ENCODE data around the gene TMED3.

TMED3 gene

DNA sequence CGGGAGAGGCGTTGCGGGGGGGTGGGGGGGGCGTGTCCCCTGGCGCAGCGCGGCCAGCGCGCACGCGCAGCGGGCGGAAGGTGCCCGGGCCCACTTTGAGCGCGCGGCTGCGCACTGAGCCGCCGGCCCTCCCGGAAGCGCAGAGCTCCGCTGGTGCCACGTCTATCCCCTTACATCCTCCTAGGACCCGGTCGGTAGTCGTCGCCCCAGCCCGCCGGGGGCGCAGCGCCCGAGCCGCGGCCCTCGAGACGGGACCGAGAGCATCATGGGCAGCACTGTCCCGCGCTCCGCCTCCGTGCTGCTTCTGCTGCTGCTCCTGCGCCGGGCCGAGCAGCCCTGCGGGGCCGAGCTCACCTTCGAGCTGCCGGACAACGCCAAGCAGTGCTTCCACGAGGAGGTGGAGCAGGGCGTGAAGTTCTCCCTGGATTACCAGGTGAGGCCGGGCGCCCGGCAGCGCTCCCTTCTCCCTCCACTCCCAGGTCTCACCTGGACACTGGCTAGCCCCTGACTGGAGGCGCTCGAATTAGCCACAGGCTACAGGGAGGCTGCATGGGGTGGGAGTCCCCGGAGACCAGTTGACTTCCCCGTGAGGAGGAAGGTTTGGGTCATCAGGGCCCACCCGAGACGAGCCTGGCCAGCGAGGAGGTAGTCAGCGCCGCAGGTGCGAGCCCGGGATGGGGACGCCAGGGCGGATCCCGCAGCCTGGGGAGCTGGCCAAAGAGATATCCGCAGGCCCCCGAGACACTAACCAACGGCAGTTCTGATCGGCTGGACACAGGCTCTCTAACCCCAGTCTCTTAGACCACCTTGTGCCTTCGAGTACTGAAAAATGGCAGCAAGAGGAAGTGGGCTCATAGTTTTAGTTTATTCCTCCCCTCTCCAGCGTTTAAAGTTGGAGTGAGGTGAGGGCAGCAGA, at the start of gene TMED3:
Gene TMED3 (plus strand): TSS at position 128 of the 916 bp plus-strand sequence. CDS start 138 bp downstream, at position 266.
- peak; percentile 89 for DNase-seq (ENCODE audit: low spot score)

DNA sequence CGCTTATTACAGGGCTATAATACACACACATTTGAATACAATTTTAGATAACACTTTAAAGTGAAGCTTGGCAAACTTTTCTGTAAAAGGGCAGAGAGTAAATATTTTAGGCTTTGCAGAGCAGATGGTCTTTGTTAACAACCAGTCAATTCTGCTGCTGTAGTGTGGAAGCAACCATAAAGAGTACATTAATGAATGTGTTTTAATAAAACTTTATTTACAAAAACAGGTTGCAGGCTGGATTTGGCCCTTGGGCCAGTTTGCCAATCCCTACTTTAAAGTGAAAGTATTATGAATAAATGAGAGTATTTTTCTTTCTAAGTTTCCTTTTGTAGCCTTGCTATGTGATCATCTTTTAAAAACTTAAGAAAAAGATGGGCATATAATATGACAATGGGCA, 49.1 kb upstream of the TMED3 start:
- no peak for DNase-seq (ENCODE audit: low spot score)

DNA sequence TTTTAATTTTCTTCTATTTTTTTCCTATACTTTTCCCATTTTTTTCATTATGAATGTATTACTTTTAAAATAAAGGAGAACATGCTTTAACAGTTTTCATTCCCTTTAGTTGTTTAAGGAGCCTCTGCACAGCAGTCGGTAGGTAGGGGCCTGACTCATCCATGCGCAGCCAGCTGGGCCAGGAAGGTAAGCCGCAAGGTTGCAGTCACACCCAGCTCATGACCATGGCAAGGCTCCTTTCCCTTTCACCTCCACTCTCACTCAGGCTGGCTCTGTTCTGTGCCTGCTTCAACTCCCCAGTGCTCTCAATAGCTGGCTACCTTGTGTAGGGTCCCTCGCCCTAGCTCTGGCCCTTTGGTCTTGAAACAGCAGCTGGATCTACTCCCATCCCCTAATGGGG, 45.7 kb upstream of the TMED3 start:
- DNase-seq (ENCODE audit: low spot score): no peak

DNA sequence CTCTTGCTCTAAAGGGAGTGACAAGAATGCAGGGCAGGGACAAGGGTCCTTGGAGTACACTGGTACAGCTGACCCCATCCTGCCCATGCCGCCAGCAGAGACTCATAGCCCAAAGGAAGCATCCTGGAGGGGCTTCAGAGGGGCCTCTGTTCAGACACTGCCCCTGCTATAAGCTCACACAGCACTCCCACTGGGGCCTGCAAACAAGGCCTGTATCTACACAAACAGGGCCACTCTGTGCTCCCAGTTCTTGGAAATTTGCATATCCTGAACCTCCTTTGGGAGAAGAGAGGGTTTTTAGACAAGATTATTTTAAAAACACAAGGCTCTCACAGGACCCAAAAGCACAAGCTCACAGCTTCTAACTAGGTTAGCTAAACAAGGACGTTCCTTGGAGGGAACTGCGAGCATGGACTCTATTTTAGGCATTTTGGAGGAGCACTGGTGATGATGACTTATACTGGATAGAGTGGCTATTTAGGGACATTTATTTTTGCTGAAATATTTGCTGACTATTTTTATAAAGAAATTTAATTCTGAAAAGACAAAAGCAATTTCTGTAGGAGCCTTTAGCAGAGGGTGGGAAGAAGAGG, 44.8 kb upstream of the TMED3 start:
- DNase-seq (ENCODE audit: low spot score): no peak

DNA sequence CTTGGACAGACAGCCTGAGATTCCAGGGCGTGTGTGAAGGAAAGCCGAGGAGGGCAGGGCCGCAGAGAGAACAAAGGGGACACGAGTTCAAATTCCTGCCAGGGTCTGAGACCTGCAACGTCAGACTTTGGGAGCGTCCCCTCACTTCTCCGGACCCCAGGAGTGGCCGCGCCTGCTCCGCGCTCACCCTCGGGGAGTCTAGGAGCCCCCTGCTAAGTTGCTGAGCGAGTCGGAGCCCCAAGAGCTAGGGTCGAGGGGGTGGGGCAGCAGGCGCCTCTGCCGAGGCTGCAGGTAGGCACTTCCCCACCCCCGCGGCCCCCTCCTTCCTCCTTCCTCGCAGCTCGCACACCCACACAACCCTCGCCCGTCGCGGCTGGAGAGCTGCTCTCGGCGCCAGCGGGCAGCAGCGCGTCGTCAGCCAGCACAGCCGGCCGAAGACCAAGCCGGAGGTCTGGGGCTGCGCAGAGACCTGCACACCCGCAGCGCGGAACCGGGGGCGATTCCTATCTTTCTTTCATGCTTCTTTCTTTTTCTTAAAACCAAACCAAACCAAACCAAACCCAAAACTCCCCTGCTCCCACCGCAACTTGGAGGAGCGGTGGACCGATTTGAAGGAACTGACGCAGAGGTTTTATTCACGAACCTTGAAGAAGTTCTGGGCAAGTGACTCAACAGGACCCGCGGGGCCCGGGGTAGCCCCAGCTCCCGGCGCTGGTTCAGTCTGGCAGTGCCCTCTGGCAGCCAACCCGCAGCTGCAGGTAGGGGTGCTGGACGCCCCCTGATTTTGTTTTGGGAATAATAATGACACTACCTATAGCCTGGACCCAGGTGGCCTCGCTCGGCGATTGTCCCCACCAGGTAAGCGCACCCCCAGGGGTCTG, 28.3 kb upstream of the TMED3 start, which contains the start of gene ANKRD34C:
Gene ANKRD34C (plus strand): TSS at position 352 of the 881 bp plus-strand sequence. CDS start 10,563 bp downstream, outside the sequence.
- DNase-seq (ENCODE audit: low spot score): no peak

DNA sequence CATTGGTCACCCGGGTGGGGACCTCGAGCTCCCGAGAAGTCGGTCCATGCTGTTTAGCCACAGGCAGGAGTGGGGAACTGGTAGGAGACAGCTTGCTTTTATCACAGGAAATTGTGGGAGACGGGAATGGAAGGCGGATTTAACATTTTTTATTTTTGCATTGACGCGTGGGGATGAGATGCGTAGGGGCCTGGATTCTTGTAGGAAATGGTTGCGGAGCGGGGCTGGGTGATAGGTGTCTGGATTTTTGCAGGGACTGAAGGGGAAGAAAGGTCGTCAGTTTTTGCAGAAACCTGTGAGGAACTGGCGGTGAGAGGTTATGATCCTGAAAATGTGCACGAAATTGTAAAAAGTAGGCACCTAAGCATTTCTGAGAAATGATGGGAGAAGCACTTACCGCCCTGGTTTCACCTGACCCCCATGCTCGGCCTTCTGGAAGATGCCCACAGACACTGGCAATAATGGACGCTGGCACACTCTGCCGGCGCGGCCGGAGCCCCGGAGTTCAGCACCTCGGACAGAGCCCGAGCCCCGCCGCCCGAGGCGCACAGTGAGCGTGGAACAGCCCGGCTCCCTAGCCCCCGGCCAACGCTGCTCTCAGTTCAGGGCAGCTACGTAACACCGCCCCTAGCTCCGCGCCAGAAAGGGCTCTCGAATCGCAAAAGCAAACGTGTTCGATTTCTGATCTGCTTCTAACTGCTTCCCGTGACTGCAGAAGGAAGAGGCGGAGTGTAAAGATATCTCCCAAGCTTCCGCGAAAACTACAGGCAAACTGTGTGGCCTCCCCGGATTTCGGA, 27.5 kb upstream of the TMED3 start:
- DNase-seq (ENCODE audit: low spot score): peak; percentile 6

DNA sequence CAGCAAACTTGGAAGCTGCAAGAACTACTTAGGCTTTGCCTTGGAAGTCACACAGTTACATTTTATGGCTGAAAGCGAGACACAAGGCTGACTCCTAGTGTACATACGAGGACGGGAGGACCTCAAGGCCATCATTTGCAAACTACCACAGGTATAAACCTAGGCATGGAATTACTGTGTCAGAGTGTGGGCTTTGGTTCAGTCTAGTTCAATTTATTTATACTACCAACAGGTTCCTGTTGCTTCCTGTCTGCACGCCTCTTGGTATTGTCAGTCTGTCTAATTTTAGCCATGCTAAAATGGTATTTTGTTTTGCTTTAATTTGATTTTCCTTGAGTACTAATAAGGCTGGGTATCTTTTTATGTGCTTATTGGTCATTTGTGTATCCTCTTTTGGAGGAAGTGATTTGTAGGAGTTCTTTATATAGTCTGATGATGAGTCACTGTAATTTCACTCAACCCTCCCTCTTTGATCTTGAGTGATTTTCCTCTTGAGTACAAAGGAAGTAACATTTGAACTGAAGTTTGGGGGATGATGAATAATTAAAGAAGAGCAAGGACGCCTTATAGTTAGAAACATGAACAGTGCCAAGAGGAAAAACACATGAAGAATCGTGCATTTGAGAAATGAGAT, 20.2 kb upstream of the TMED3 start:
- no peak for DNase-seq (ENCODE audit: low spot score)

DNA sequence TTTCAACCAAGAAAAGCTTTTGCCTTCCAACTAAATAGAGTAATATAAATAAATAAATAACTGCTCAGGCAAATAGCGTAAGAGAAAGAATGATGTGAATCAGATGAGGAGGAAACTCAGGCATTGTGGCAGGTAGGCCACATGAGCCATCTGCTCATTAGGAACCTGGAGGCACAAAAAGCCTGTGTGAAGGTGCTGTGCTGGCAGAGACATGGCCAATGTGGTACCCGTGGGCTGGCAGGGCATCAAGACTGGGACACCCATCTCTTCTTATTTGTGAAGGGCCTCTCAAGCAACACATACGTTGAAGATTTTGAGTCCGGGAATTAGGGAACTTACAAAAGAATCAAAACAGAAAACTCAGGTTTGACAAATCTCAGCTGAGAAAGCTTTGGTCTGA, 18.9 kb upstream of the TMED3 start:
- no peak for DNase-seq (ENCODE audit: low spot score)

DNA sequence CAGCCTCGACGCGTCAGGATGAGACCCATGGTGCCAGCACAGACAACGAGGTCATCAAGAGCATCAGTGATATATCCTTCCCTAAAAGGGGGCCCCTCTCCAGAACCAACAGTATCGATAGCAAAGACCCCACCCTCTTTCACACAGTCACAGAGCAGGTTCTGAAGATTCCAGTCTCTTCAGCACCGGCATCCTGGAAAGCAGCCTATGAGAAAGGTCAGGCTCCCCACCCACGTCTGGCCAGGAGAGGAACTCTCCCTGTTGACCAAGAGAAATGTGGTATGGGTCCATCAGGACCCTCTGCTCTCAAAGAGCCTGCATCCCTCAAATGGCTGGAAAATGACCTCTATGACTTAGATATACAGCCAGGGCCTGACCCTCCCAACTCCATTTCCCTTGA, 16.8 kb upstream of the TMED3 start:
- DNase-seq (ENCODE audit: low spot score): no peak

DNA sequence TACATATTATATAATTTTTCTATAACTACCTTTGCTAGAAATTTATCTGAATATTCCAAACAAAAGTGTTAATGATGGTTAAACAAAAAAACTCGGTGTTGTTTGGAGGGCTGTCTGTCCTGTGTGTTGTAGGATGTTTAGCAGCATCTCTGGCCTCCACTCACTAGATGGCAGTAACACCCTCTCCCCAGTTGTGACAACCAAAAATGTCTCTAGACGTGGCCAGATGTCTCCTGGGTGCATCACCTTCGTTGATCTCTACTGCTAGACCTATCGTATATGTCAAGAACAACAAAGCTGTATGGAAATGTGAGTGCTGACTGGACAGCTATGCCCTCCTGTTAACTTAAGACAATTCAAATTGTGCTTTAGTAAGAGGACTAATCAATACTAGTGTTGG, 14.3 kb upstream of the TMED3 start:
- DNase-seq (ENCODE audit: low spot score): no peak

DNA sequence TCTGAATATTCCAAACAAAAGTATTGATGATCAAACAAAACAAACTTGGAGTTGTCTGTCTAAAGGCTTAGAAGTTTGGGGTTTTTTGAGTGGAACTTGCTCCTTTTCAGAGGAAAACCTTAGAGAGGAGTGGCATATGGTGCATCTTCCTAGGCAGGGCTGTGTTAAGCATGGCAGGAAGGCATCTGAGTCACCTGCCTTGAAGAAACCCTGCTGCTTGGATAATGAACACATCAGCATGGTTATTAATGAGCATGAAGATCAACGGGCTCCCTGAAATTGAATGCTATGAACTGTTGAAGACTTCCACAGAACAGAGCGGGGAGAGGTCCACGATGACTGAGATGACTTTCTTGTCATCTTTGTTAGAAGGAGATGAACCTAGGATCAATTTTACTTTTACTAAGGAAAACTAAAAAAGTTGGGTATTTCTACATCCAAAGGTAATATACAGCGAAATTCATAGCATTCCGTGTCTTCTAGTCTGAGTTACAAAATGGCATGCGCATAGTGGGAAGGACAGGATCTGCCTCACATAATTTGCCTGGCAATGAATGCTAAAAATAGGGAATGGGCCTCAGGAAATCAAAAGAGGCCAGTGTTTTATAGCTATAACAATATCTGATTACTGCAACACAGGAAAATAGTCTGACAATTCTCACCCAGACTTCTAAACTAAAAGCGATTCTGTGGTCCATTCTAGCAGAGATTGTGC, 11.6 kb upstream of the TMED3 start:
- DNase-seq (ENCODE audit: low spot score): no peak

DNA sequence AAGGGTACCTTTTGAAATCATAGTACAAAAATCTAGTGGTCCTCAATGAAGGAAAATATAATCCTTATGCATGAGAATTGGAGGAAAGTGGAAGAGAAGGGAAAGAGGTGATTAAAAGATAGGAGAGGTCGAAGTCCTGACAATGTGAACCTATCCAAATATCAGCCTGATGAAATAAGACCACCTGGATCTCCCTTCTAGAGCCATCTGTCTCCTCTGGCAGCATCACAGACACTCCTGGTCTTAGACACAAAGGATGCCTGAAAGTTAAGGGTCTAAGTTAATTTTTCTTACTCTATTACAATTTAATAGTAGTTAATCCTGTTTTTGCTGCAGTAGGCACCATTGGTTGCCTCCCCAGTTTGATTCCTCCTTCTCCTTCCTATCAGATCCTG, 11.1 kb upstream of the TMED3 start:
- no peak for DNase-seq (ENCODE audit: low spot score)

DNA sequence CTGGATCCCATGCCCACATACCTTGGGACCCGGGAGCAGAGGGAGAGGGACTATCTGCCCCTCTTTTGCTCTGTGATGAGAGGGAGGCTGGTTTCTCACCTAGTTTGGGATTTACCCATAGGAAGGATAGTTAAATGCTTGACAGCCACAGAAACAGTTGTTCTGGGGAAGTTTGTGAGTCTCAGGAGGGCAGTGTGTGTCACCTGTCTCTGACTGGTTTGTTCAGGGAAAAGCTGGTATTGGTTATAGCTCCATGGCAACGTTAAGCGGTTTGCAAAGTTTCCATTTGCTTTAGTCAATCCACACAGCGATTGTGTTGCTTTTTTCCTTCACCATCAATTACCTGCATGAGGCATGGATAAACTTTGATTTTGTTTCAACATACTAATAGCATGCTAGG, 3.7 kb upstream of the TMED3 start:
- DNase-seq (ENCODE audit: low spot score): no peak

DNA sequence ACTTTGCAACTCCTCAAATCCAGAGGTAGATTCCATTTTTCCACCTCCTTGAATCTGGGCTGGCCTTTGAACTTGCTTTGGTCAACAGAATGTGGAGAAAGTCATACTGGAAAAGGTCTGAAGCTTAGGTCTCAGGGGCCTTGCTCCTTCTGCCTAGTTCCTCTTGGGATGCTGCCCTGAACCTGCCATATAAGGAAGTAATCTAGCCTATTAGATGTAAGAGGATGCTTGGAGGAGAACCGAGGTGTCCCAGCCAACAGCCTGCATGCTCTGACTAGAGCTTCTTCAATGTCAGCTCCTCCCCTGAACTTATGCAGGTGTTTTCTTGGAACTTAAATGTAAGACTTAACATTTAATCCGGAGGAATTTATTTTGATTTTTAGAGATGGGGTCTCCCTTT, 2.0 kb upstream of the TMED3 start:
- DNase-seq (ENCODE audit: low spot score): no peak

DNA sequence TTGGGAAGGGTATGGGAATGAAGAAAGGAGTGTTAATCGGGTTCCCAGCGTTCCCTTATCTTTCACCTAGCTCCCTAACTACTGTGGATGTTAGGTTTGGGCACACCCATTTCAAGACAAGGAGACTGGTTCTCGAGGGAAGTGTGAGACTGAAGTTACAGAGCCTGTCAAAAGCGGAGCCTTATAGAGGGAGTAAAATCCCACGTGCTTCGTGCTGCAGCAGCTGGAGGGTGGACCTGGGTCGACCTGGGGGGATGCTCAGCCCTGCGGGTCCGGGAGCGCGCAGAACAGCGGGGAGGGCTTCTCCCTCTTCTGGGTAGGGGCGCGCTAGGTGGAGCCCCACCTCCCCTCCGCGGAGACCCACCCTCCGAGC, 314 bp upstream of the TMED3 start:
- peak; percentile 19 for DNase-seq (ENCODE audit: low spot score)

DNA sequence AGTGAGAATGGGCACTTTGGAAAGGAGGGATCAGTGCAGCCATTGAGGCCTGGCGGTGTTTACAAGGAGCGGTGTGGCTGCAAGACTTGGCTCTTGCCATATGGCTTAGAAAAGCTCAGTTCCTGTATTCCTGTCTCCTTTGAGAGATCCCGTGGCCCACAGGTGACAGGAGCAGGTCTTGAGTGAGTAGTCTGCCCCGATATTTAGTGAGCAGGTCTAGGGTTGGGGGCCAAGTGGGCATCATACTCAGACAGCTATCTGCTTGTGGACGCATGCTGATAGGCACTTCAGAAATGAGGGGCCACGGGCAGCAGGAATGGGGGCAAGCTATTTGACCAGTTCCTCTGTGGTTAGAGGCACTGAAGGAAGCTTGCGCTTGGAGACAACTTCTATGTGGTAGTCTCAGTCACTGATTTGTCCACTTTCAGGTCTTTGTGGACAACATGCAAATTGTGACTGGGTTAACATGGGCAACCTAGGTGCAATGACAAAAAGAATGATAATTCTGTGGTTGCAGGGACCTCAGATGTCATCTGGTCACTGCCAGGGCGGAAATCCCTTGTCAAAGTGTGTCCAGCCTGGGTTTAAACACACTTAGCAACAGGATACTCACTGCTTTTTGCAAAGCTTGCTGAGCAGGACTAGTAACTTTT, 1.1 kb downstream of the TMED3 start:
- DNase-seq (ENCODE audit: low spot score): no peak

DNA sequence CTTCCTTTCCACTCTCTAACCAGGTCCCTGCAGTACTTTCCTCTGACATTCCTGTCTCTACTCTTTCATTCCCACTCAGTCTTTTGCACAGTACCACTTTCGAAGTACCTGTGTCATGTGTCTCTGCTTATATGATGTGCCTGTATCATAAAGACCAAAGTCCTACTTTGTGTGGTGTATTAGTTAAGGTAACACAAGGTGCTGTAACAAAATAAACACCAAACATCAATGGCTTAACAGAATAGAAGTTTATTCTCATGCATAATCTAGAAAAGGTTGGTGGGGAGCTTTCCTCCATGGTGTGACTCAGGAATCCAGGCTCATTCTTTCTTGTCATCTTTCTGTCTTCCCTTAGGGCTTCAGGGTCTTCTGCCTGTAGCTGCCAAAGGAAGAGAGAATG, 3.3 kb downstream of the TMED3 start:
- no peak for DNase-seq (ENCODE audit: low spot score)

DNA sequence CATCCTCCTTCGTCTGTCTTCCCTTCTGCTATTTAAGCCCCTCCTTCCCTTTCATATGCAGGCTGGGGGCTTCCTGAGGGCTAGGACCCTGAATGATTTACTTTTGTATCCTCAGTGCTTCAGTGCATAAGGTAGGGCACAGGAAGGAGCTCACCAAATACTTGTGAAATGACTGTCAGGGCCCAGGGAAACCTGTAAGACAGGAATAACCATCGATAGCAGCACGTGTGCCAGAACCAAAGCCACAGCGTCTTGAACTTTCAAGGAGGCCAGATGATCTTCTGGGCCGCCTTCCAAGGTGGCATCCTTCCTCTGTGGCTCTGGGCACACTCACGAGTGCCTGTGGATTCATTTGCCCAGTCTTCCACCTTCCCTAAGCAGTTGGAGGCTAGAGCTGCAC, 3.9 kb downstream of the TMED3 start:
- no peak for DNase-seq (ENCODE audit: low spot score)

DNA sequence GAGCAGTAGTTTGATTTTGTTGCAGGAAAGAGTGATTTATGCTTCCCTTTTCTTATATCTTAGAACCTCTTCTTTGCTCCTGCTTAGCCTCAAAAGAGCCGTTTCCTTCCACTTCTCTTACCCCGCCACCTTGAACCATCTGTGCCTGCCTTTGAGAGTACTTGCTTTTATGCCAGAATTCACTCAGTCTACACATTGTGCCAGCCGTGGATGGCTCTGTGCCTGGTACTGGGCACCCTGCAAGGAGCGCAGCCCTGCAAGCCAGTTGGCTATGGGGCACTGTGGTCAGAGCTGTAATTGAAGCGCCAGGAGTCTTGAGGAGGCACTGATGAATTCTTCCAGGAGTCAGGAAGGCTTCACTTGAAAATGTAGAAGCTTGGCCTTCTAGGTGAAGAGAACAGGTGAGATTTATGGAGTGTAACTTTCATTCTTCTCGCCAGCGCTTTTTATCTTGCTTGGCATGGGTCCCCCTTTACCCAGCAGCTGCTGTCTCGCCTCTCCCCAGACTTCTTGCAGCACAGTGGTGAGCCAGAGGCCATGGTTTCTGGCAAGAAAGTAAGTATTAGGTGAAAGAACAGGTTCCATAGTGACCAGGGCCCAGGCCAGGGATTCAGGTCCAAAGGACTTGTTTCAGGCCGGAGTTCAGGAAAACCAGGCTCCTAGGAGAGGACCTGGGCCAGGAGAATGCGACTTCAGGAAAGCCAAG, 4.9 kb downstream of the TMED3 start:
- no peak for DNase-seq (ENCODE audit: low spot score)
